PC-3 (cell line): Measurements from ENCODE around the gene ACP7. TPM values are rescaled to one million over a fixed set of nuclear protein-coding genes. Genes with fewer than 3 reads are reported as not detected.

Experiments used
- ATAC-seq: fragments of 200-7000 bp; cut with Tn5 transposase; 2 replicates; pipeline ENCODE4 v1.9.1; 2020; ENCODE audit warnings: mild to moderate bottlenecking, moderate library complexity
- BruUV-seq: library from RNA; stranded (reverse); fragments of 400-500 nt; replicated peaks from 2 replicates; lab custom pipeline; 2021; lab: Mats Ljungman, UMichigan
- CTCF ChIA-PET: fragments of 300-600 bp; sonication (Branson Sonifier 250); formaldehyde crosslinking; loops from one replicate; lab custom pipeline; 2022; ENCODE audit warnings: antibody characterized with exemption; lab: Charles Lee
- POLR2A ChIA-PET: fragments of 300-600 bp; sonication (Branson Sonifier 250); formaldehyde crosslinking; loops from one replicate; lab custom pipeline; 2022; ENCODE audit warnings: antibody characterized with exemption; ENCODE audit not compliant: unreplicated experiment; lab: Charles Lee
- DNase-seq: peaks from one replicate; pipeline ENCODE4 v3.0.0-alpha.2; 2015
- H2AFZ ChIP-seq: fragments of 300-600 bp; sonication (generic); 2 replicates; pipeline ENCODE4 v1.6.0; 2016; ENCODE audit warnings: antibody characterized with exemption, low read length
- H3F3A ChIP-seq: fragments of 300-600 bp; sonication (generic); one replicate; pipeline ENCODE4 v1.6.0; 2017; ENCODE audit warnings: antibody characterized with exemption, low read length, control low read depth, mild to moderate bottlenecking; ENCODE audit not compliant: unreplicated experiment
- H3K27ac ChIP-seq: fragments of 300-600 bp; sonication (generic); 2 replicates; pipeline ENCODE4 v1.5.1; 2016; ENCODE audit warnings: mild to moderate bottlenecking, low read length
- H3K27me3 ChIP-seq: fragments of 300-600 bp; sonication (generic); 2 replicates; pipeline ENCODE4 v1.6.1; 2016; ENCODE audit warnings: low read length, mixed read lengths
- H3K36me3 ChIP-seq: fragments of 300-600 bp; sonication (generic); 2 replicates; pipeline ENCODE4 v1.6.1; 2016; ENCODE audit warnings: low read depth, mixed run types, low read length, mixed read lengths
- H3K4me1 ChIP-seq: fragments of 300-600 bp; sonication (generic); 2 replicates; pipeline ENCODE4 v1.5.1; 2016; ENCODE audit warnings: low read length; ENCODE audit not compliant: insufficient read depth
- H3K4me2 ChIP-seq: fragments of 300-600 bp; sonication (generic); 2 replicates; pipeline ENCODE4 v1.6.0; 2016; ENCODE audit warnings: low read length
- H3K4me3 ChIP-seq: fragments of 300-600 bp; sonication (generic); 2 replicates; pipeline ENCODE4 v1.5.1; 2016; ENCODE audit warnings: mild to moderate bottlenecking, low read length, mixed read lengths
- H3K79me2 ChIP-seq: fragments of 300-600 bp; sonication (generic); 2 replicates; pipeline ENCODE4 v1.6.1; 2017; ENCODE audit warnings: low read length, mixed read lengths
- H3K9ac ChIP-seq: fragments of 300-600 bp; sonication (generic); 2 replicates; pipeline ENCODE4 v1.6.0; 2016; ENCODE audit warnings: mild to moderate bottlenecking, low read length
- H3K9me2 ChIP-seq: fragments of 300-600 bp; sonication (generic); replicated peaks from 2 replicates; pipeline ENCODE4 v1.6.1; 2016; ENCODE audit warnings: mixed run types, low read length, mixed read lengths
- H3K9me3 ChIP-seq: fragments of 300-600 bp; sonication (generic); 2 replicates; pipeline ENCODE4 v1.6.1; 2016; ENCODE audit warnings: low read length, mixed read lengths
- H4K20me1 ChIP-seq: fragments of 300-600 bp; sonication (generic); 2 replicates; pipeline ENCODE4 v1.6.1; 2016; ENCODE audit warnings: low read length, mixed read lengths
- CTCF ChIP-seq: fragments of 300-600 bp; sonication (generic); conservative IDR thresholded peaks from 2 replicates; pipeline ENCODE4 v1.5.1; 2017; ENCODE audit warnings: antibody characterized with exemption, low read depth, mild to moderate bottlenecking, low read length
- EZH2 ChIP-seq: fragments of 300-600 bp; sonication (generic); IDR thresholded peaks from one replicate; pipeline ENCODE4 v1.6.1; 2017; ENCODE audit warnings: antibody characterized with exemption, mild to moderate bottlenecking, low read length; ENCODE audit not compliant: unreplicated experiment
- EZH2phosphoT487 ChIP-seq: fragments of 300-600 bp; sonication (generic); IDR thresholded peaks from 2 replicates; pipeline ENCODE4 v1.6.1; 2018; ENCODE audit warnings: mild to moderate bottlenecking, antibody characterized with exemption, low read length, borderline replicate concordance
- intact Hi-C: fragments of 100-400 bp; cut with micrococcal nuclease; formaldehyde crosslinking; loops from 2 replicates; pipeline ENCODE4 v1.9.0; 2023
- total RNA-seq: library from RNA; depleted of rRNA; stranded (reverse); fragments of >200 nt; gene quantifications from 2 replicates; pipeline ENCODE4 v1.2.3, GENCODE V29; 2014

Gene ACP7
- total RNA-seq, 1 experiment from 2014 or later, result 5.0 TPM

GRCh38 chr19:39104186-39104596 lies 20.0 kb downstream of the ACP7 start:
- H3K9me3 ChIP-seq, result no peaks in the 10 kb centered on the region
- intact Hi-C loops, result no loop called here
- no peaks in the 10 kb centered on the region for H3K27me3 ChIP-seq
- H3K9me2 ChIP-seq, result no peaks in the 10 kb centered on the region
- H3K9ac ChIP-seq, result no peak overlapping the region
- CTCF ChIA-PET, result no interaction called here
- no peaks in the 10 kb centered on the region for H3K79me2 ChIP-seq
- no peak for ATAC-seq
- TF ChIP-seq EZH2phosphoT487 (no peak), EZH2 (no peak), CTCF (no peak)
- no peaks in the 10 kb centered on the region for H3K4me1 ChIP-seq
- no peaks in the 10 kb centered on the region for H4K20me1 ChIP-seq
- POLR2A ChIA-PET, result no interaction called here
- no peaks in the 10 kb centered on the region for H3K36me3 ChIP-seq
- no TSS peak for BruUV-seq
- H2AFZ ChIP-seq, result no peak overlapping the region
- no peak overlapping the region for H3K4me3 ChIP-seq
- no peak for DNase-seq
- H3K4me2 ChIP-seq, result no peak overlapping the region
- H3K27ac ChIP-seq, result no peak overlapping the region
- H3F3A ChIP-seq, result no peaks in the 10 kb centered on the region

GRCh38 chr19:39106194-39106593 lies 22.0 kb downstream of the ACP7 start:
- BruUV-seq, result no TSS peak
- Histone ChIP-seq H3K9me3 (no peaks in the 10 kb centered on the region), H3F3A (no peaks in the 10 kb centered on the region), H3K9ac (no peak overlapping the region), H3K4me2 (no peak overlapping the region), H3K4me3 (no peak overlapping the region), H3K79me2 (no peaks in the 10 kb centered on the region), H3K4me1 (no peaks in the 10 kb centered on the region), H4K20me1 (no peaks in the 10 kb centered on the region), H2AFZ (no peak overlapping the region), H3K27me3 (no peaks in the 10 kb centered on the region), H3K27ac (no peak overlapping the region), H3K9me2 (no peaks in the 10 kb centered on the region), H3K36me3 (no peaks in the 10 kb centered on the region)
- TF ChIP-seq EZH2 (no peak), EZH2phosphoT487 (no peak), CTCF (no peak)
- DNase-seq (no peak), ATAC-seq (no peak)
- ChIA-PET POLR2A (no interaction called here), CTCF (no interaction called here)
- intact Hi-C loops, result no loop called here

GRCh38 chr19:39109641-39110040 lies 25.5 kb downstream of the ACP7 start:
- intact Hi-C loops, result loop anchor here (5.0 to 10.0 kb wide), 2 partner anchors 55 to 147 kb away; no protein-coding TSS in a partner anchor

More at GRCh38 chr19:39109641-39110040, 25.5 kb downstream of the ACP7 start:
- H3K27ac ChIP-seq, result no peak overlapping the region
- no peak for DNase-seq
- no peaks in the 10 kb centered on the region for H4K20me1 ChIP-seq
- ATAC-seq, result no peak
- H3K9me3 ChIP-seq, result no peaks in the 10 kb centered on the region
- TF ChIP-seq EZH2phosphoT487, result no peak
- no peak for TF ChIP-seq CTCF
- TF ChIP-seq EZH2, result no peak
- H3K79me2 ChIP-seq, result no peaks in the 10 kb centered on the region
- H3K9me2 ChIP-seq, result no peaks in the 10 kb centered on the region
- H3K27me3 ChIP-seq, result no peaks in the 10 kb centered on the region
- CTCF ChIA-PET, result interaction anchor here (0.8 kb wide), 1 partner anchor 36 kb away, joined by 3 read pairs; no protein-coding TSS in a partner anchor
- H3K9ac ChIP-seq, result no peak overlapping the region
- no peak overlapping the region for H3K4me2 ChIP-seq
- no TSS peak for BruUV-seq
- H2AFZ ChIP-seq, result no peak overlapping the region
- no peaks in the 10 kb centered on the region for H3K36me3 ChIP-seq
- no peaks in the 10 kb centered on the region for H3F3A ChIP-seq
- POLR2A ChIA-PET, result no interaction called here
- H3K4me1 ChIP-seq, result peaks cover 11% of the 10 kb centered on the region
- no peak overlapping the region for H3K4me3 ChIP-seq
